ENCODE measurements around the gene ZMIZ1.

The ZMIZ1 gene

DNA sequence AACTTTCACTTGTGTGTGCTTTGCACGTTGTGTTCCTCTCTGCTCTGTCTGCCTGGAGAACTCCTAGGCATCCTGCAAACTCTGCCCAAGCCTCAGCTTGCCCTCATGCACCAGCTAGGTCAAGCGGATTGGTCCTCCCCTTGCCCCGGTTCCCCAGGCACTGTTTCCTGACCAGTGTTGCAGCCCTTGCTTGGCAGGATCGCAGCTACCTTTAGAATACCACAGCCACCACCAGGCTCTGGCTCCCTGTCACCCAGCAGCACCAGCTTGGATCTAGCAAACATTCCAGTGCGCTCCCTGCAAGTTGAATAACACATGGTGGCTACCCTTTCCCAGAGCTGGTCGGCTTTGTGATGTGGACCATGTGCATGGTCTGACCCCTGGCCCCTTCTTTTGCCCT lies 19.0 kb downstream of the ZMIZ1 start:
- no peak overlapping the region for H3K27ac ChIP-seq
- TF ChIP-seq, protein P1, sequence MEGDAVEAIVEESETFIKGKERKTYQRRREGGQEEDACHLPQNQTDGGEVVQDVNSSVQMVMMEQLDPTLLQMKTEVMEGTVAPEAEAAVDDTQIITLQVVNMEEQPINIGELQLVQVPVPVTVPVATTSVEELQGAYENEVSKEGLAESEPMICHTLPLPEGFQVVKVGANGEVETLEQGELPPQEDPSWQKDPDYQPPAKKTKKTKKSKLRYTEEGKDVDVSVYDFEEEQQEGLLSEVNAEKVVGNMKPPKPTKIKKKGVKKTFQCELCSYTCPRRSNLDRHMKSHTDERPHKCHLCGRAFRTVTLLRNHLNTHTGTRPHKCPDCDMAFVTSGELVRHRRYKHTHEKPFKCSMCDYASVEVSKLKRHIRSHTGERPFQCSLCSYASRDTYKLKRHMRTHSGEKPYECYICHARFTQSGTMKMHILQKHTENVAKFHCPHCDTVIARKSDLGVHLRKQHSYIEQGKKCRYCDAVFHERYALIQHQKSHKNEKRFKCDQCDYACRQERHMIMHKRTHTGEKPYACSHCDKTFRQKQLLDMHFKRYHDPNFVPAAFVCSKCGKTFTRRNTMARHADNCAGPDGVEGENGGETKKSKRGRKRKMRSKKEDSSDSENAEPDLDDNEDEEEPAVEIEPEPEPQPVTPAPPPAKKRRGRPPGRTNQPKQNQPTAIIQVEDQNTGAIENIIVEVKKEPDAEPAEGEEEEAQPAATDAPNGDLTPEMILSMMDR (IDR thresholded peaks at IDR 0.05) = no peak
- TF ChIP-seq ZFX (IDR thresholded peaks at IDR 0.05; ENCODE audit: borderline replicate concordance) = no peak

DNA sequence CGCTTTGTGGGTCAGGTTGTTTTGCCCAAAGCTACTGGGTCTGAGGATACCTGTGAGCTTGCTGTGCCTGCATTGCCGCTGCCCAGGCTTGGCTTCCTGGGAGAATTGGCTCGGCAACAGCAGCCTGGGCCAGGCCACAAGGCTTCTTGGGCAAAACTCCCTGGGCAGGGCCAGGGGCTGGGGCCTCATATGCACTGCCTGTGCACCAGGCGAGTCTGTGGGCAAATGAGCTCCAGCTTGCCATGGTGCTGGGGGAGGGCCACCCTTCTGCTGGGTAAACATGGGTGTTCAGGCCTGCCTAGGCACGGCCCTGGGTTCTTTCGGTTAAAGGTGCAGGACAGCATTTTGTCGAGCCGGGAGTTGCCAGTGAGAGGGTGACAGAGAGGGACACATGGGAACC lies 19.4 kb downstream of the ZMIZ1 start:
- TF ChIP-seq, protein P1 (IDR thresholded peaks at IDR 0.05) = no peak
- TF ChIP-seq ZFX (IDR thresholded peaks at IDR 0.05; ENCODE audit: borderline replicate concordance) = no peak
- no peak overlapping the region for H3K27ac ChIP-seq

DNA sequence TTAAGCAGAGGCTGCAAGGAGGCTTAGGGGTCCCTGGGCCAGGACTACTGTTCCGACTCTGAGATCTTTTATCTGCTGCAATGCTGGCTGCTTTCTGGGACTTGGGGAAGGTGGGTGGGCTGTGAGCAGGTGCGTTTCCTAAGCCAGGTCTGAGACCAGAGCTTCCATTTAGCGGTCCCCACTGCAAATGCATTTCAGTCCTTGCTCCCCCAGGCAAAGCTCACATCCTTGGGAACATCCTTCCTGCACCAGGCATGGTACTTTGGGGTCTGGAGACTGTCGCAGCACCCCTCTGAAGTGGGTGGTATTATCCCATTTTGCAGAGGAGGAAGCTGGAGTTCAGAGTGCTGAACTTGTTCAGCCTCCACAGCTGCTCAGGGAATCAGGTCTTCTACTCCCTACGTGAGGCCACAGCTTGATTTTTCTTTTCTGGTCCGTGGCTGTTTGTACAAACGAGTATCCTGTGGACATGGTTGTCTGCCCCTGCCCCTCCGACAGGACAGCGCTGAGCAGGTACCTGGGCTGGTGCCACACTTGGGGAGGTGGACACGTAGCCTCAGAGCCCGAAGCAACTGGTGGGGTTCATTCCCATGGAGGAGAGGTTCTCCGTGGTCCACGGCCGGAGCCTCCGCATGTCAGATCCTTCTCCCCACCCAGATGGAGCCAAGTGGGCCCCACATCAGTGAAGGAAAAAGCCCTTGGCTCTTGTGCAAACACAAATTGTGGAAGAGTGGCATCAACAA lies 20.0 kb downstream of the ZMIZ1 start:
- no peak overlapping the region for H3K27ac ChIP-seq
- no peak for TF ChIP-seq ZFX (IDR thresholded peaks at IDR 0.05; ENCODE audit: borderline replicate concordance)
- TF ChIP-seq, protein P1 (IDR thresholded peaks at IDR 0.05) = no peak

DNA sequence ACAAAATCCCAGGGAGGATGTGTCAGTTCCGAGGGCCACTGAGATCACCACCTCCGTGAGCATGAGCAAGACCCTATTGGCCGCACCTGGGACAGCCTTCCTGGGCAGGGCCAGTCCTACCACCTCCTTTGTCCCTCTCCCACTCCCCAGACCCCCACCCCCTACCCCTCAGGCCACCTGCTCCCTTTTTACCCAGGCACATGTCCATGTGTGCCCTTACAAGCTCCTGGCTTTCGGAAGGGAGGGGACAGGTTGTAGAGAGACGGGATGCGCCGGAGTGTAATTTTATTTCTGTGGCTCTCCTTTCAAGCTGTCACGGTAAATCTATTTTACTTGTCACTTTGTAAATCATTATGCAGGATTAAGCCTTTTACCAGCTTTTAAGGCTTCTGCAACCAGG lies 20.9 kb downstream of the ZMIZ1 start:
- no peak for TF ChIP-seq ZFX (IDR thresholded peaks at IDR 0.05; ENCODE audit: borderline replicate concordance)
- TF ChIP-seq, protein P1 (IDR thresholded peaks at IDR 0.05) = no peak
- no peak overlapping the region for H3K27ac ChIP-seq

DNA sequence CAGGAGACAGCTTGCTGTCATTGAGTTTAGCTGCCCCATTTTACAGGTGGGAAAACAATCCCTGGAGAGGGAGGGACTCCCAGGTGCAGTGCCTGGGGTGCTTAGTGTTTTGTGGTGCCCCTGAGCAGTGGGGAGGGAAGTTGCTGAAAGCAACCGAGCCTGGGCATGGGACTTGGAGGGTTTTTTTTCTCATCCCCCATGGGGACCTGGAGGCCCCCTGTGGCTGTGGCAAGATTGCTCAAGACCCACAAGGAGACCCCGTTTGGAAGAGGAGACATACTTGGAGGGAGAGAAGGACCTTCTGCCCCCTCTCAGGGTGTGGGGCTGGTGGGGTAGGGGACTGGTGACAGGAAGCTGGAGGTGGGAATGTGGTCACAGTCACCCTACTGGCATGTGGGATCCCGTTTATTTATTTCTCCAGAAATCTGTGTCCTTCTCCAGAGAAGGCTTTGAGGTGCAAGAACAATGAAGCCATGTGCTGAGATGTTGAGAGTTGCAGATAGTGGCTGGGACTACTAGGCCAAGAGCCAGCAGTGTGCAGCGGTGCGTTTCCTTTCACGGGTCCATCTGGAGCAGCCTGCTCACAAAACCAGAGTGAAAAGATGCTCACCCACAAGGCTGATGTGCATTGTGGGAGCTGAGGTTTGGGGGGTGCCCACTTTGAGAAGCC lies 21.5 kb downstream of the ZMIZ1 start:
- TF ChIP-seq ZFX (IDR thresholded peaks at IDR 0.05; ENCODE audit: borderline replicate concordance) = no peak
- TF ChIP-seq, protein P1 (IDR thresholded peaks at IDR 0.05) = no peak
- H3K27ac ChIP-seq = no peak overlapping the region

DNA sequence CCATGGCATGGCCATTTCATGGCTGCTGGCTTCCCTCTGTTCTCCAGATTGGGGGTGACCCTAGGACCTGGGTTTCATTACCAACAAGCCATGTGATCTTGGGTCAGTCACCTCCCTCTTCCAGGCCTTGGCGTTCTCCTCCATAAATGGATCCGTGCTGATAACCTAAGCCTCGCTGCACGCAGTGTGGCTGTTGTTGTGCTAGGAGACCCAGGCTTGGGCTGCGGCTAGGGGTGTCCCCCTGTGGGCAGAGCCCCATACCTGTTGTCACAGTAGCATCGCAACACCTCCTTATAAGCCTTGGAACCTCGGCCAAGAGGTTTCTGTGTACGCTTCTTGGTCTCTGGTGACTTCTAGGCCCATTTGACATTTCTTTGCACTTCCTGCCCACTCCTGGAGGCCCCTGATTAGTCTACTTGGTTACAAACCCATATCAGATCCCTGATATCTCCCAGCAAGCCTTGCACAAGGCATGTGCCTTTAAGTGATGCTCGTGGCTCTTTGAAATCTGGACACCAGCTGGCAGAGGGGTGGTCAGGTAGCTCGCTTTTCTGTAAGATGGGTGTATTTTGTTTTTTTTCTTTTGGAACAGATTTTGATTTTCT lies 23.6 kb downstream of the ZMIZ1 start:
- no peak overlapping the region for H3K27ac ChIP-seq
- no peak for TF ChIP-seq ZFX (IDR thresholded peaks at IDR 0.05; ENCODE audit: borderline replicate concordance)
- TF ChIP-seq, protein P1 (IDR thresholded peaks at IDR 0.05) = no peak
